ES-I3 (cell line): ENCODE data around the gene TRA2A.

Experiments used
- H3K36me3 ChIP-seq: 2 replicates; pipeline ENCODE4 v1.6.1; 2013; ENCODE audit warnings: mild to moderate bottlenecking, low read length, control low read depth, moderate library complexity; ENCODE audit not compliant: insufficient read depth
- H3K4me1 ChIP-seq: 2 replicates; pipeline ENCODE4 v1.6.1; 2013; ENCODE audit warnings: mild to moderate bottlenecking, control low read depth, low read length; ENCODE audit not compliant: insufficient read depth
- H3K9ac ChIP-seq: 2 replicates; pipeline ENCODE4 v1.6.1; 2013; ENCODE audit warnings: low read depth, mild to moderate bottlenecking, low read length, moderate library complexity
- H3K9me3 ChIP-seq: 2 replicates; pipeline ENCODE4 v1.6.1; 2013; ENCODE audit warnings: mild to moderate bottlenecking, low read length, moderate library complexity; ENCODE audit not compliant: control insufficient read depth, insufficient read depth

Gene TRA2A

GRCh38 chr7:23470330-23471105 is 61.3 kb downstream of the TRA2A start, which contains the start of gene IGF2BP3:
IGF2BP3 (minus strand) TSS chr7:23470491; CDS start chr7:23470110, 381 bp downstream.
- Histone ChIP-seq H3K9ac (peak within 1 kb of the TSS; percentile 95), H3K36me3 (no peaks in the 10 kb centered on the region)

GRCh38 chr7:23469961-23470250 is 61.9 kb downstream of the TRA2A start:
- no peaks in the 10 kb centered on the region for H3K36me3 ChIP-seq
- no peaks in the 10 kb centered on the region for H3K9me3 ChIP-seq
- H3K9ac ChIP-seq, result peak overlapping the region; percentile 95
- H3K4me1 ChIP-seq, result peaks cover 5% of the 10 kb centered on the region

More at GRCh38 chr7:23470330-23471105, 61.3 kb downstream of the TRA2A start, which contains the start of gene IGF2BP3:
- Histone ChIP-seq H3K9me3 (no peaks in the 10 kb centered on the region), H3K4me1 (peaks cover 4% of the 10 kb centered on the region)

DNA sequence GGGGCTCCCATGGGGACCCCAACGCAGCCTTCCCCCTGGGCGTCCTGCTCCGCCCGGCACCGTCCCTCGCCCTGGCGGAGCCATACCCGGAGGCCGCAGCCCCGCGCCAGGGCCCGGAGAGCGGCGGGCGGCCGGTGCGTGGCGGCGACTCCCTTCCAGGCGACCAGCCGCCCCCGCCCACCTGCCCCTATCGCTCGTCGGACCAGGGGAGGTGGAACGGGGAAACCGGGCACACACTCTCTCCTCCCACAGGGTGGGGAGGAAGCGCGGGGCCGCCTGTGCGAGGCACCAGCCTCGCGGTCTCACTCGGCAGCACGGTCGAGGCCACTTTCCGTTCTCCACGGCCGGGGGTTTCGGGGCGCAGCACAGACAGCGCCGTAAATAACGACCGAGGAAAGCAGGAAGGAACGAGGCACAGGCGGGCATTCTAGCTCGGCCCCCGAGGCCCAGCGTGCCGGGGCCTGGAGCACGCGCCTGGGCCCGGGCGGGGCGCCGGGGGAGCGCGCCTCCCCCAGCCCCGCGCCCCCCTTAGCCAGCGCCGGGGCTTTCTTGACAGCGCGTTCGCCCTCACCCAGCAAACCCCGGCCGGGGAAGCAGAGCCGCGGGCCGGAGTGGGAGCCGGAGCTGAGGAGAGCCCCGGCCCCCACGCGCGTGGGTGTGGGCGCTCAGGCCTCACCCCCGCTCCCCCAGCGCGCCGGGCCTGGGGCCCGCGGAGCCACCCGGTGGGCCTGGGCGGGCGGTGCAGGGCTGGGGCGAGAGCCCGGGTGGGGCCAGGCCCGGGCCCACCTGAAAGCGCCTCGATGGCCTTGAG is 62.4 kb downstream of the TRA2A start:
- peaks cover 5% of the 10 kb centered on the region for H3K4me1 ChIP-seq
- no peaks in the 10 kb centered on the region for H3K36me3 ChIP-seq
- no peaks in the 10 kb centered on the region for H3K9me3 ChIP-seq
- peak overlapping the region; percentile 95 for H3K9ac ChIP-seq

DNA sequence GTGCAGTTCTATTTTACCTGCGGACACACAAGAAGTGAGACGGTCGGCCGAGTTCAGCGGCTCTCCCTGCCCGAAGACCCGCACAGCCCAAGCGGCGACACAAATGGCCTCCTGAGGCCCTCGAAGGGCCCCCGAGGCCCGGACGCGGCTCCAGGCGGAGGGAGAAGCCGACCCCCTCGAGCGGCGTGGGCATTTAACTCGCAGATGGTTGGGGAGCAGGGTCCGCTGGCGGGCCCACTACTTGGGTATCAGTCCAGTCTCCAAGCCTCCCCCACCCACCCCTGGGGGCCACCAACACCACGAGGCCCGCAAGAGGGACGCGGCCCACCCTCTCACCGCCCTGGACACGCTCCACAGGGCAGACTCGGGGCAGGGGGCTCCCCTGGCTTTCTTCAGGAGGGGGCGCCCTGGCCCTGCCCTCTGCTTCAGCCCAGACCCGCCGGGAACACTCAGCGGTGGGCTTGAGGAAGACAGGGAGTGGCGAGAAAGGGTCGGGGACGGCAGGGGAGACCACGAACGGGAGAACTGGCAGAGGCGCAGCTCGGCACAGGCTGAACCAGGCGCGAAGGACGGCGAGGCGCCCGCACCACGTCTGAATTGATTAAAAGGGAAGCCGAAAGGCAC is 63.1 kb downstream of the TRA2A start:
- peak overlapping the region; percentile 95 for H3K9ac ChIP-seq
- no peaks in the 10 kb centered on the region for H3K9me3 ChIP-seq
- H3K4me1 ChIP-seq, result peaks cover 12% of the 10 kb centered on the region
- no peaks in the 10 kb centered on the region for H3K36me3 ChIP-seq

GRCh38 chr7:23467806-23468525 is 63.8 kb downstream of the TRA2A start:
- no peaks in the 10 kb centered on the region for H3K9me3 ChIP-seq
- H3K36me3 ChIP-seq, result no peaks in the 10 kb centered on the region
- H3K9ac ChIP-seq, result peak overlapping the region; percentile 95
- peaks cover 18% of the 10 kb centered on the region for H3K4me1 ChIP-seq

- peaks cover 22% of the 10 kb centered on the region for H3K4me1 ChIP-seq
- H3K9me3 ChIP-seq, result no peaks in the 10 kb centered on the region
- H3K36me3 ChIP-seq, result no peaks in the 10 kb centered on the region
- H3K9ac ChIP-seq, result peak overlapping the region; percentile 95
Observed at GRCh38 chr7:23467291-23467805, 64.4 kb downstream of the TRA2A start.

GRCh38 chr7:23462846-23463245 is 68.9 kb downstream of the TRA2A start:
- H3K9me3 ChIP-seq, result no peaks in the 10 kb centered on the region
- H3K4me1 ChIP-seq, result peaks cover 29% of the 10 kb centered on the region
- no peaks in the 10 kb centered on the region for H3K36me3 ChIP-seq
- no peak overlapping the region for H3K9ac ChIP-seq

DNA sequence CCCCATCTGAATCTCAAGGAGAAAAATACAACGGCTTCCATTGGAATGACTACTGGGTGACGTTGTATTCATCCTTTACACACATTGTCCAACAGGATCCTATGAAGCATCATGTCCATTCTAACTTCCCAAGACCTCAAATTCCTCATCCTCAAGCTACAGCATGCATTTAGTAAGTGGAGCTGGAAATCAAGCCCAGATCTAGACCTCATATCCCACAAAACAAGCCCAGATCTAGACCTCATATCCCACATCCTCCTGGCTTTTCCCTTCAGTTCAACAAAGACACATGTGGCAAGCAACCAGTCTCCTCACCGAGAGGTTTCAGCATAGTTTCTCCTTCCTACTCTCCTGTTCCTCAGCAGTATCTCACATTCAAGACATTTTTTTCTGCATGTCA is 73.7 kb downstream of the TRA2A start:
- Histone ChIP-seq H3K9ac (no peak overlapping the region), H3K9me3 (no peaks in the 10 kb centered on the region), H3K4me1 (peaks cover 23% of the 10 kb centered on the region), H3K36me3 (no peaks in the 10 kb centered on the region)

GRCh38 chr7:23456093-23456492 is 75.7 kb downstream of the TRA2A start:
- H3K9me3 ChIP-seq, result no peaks in the 10 kb centered on the region
- H3K4me1 ChIP-seq, result peaks cover 12% of the 10 kb centered on the region
- no peaks in the 10 kb centered on the region for H3K36me3 ChIP-seq
- H3K9ac ChIP-seq, result peak overlapping the region; percentile 16; the same call in 1 of the 2 replicates

GRCh38 chr7:23454881-23455526 is 76.8 kb downstream of the TRA2A start:
- H3K9me3 ChIP-seq, result no peaks in the 10 kb centered on the region
- peaks cover 12% of the 10 kb centered on the region for H3K4me1 ChIP-seq
- no peaks in the 10 kb centered on the region for H3K36me3 ChIP-seq
- H3K9ac ChIP-seq, result no peak overlapping the region
